Ascending aorta (tissue), 2 donors: Measurements from ENCODE around the gene SH3D21. TPM values are rescaled to one million over a fixed set of nuclear protein-coding genes. Genes with fewer than 3 reads are reported as not detected.

ENCODE experiments used
- DNase-seq, 2 donors: peaks; one replicate each; pipeline ENCODE4 v3.0.0-alpha.2; 2019; ENCODE audit warnings: low spot score in 2 of 2
- H3K27ac ChIP-seq, 2 donors: fragments of 200-600 bp; sonication (generic); one replicate each; pipeline ENCODE4 v1.5.1; 2016 to 2017; ENCODE audit warnings: mild to moderate bottlenecking in 1 of 2
- H3K27me3 ChIP-seq: fragments of 200-600 bp; sonication (generic); one replicate; pipeline ENCODE4 v1.5.1; 2017
- H3K36me3 ChIP-seq, 2 donors: fragments of 200-600 bp; sonication (generic); one replicate each; pipeline ENCODE4 v1.5.1; 2016
- H3K4me1 ChIP-seq, 2 donors: fragments of 200-600 bp; sonication (generic); one replicate each; pipeline ENCODE4 v1.5.1; 2016 to 2017; ENCODE audit warnings: mild to moderate bottlenecking in 1 of 2
- H3K4me3 ChIP-seq, 2 donors: fragments of 200-600 bp; sonication (generic); one replicate each; pipeline ENCODE4 v1.5.1; 2016 to 2017; ENCODE audit warnings: mild to moderate bottlenecking in 1 of 2
- H3K9me3 ChIP-seq, 2 donors: fragments of 200-600 bp; sonication (generic); one replicate each; pipeline ENCODE4 v1.5.1; 2016
- intact Hi-C: fragments of 100-400 bp; cut with DNase I; formaldehyde crosslinking; loops from one replicate; pipeline ENCODE4 v1.15.1; 2023
- total RNA-seq: library from RNA; depleted of rRNA; stranded (reverse); fragments of >200 nt; gene quantifications from one replicate; pipeline ENCODE4 v1.1.0, GENCODE V29; 2016
- TF ChIP-seq, protein P1 (sequence below), 3 experiments: fragments of 200-600 bp in 2 of 3; fragments of 450-650 bp in 1 of 3; sonication (generic) in 2 of 3; IDR thresholded peaks; one replicate each; pipeline ENCODE4 v1.5.1; 2016 to 2019; ENCODE audit warnings: antibody characterized with exemption in 3 of 3, mild to moderate bottlenecking in 1 of 3, moderate library complexity in 1 of 3

The SH3D21 gene
- total RNA-seq, 1 donor from 2014 or later = 1.3 TPM

DNA sequence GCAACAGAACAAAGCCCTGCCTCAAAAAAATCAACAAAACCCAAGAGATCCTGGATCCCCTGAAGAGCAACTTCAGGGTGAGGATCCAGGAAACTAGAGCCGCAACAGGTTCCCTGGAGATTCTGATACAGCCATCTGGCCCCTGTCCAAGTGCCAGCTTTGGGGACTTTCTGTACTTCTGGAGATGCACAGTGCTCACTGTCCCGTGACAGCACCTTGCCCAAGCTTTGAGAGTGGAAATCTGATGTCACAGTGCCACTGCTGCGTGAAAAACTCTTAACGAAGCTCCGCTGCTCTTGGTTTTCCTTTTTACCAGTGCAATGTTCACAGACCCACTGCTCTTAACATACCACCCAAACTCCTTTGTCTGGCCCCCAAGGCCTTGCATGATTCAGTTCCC lies 53.2 kb downstream of the SH3D21 start:
- Histone ChIP-seq H3K27me3 (no peaks in the 10 kb centered on the region), H3K27ac (peak overlapping the region in 1 of 2 donors; percentile 24)

DNA sequence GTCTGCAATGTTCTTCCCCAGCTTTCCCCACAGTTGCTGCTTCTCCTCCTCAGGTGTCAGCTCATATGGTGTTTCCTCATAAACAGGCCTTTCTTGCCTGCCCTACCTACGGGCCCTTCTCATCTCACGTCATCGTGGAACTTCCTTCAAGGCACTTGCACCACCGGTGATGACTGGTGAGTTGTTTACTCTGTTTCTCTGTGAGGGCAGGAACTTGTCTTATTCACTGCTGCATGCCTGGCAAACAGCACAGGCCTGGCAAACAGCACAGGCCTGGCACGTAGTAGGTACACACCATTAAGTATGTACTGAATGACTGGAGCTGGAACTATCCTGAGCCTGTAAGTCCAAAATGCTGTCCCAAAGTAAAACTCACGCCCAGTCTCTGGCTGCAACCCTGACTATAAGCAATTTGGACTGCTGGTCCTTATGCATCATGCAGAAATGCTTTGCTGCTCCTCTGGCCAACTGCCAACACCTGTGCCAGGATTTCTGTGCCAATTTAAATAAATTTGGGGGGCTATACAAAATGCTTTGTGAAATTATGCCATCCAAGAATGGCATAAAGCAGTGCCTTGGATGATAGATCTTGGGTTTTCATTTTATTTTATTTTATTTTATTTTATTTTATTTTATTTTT lies 53.9 kb downstream of the SH3D21 start:
- Histone ChIP-seq H3K4me1 (no peaks in the 10 kb centered on the region), H3K36me3 (peaks cover 33 to 45% of the 10 kb centered on the region in 2 donors), H3K27ac (peak overlapping the region in 1 of 2 donors; percentile 24), H3K4me3 (no peak overlapping the region), H3K9me3 (no peaks in the 10 kb centered on the region), H3K27me3 (no peaks in the 10 kb centered on the region)
- TF ChIP-seq, protein P1, sequence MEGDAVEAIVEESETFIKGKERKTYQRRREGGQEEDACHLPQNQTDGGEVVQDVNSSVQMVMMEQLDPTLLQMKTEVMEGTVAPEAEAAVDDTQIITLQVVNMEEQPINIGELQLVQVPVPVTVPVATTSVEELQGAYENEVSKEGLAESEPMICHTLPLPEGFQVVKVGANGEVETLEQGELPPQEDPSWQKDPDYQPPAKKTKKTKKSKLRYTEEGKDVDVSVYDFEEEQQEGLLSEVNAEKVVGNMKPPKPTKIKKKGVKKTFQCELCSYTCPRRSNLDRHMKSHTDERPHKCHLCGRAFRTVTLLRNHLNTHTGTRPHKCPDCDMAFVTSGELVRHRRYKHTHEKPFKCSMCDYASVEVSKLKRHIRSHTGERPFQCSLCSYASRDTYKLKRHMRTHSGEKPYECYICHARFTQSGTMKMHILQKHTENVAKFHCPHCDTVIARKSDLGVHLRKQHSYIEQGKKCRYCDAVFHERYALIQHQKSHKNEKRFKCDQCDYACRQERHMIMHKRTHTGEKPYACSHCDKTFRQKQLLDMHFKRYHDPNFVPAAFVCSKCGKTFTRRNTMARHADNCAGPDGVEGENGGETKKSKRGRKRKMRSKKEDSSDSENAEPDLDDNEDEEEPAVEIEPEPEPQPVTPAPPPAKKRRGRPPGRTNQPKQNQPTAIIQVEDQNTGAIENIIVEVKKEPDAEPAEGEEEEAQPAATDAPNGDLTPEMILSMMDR (IDR thresholded peaks at IDR 0.05) = no peak
- intact Hi-C loops = no loop called here
- DNase-seq = no peak

More for the DNA sequence above, 53.2 kb downstream of the SH3D21 start:
- DNase-seq = no peak
- H3K4me1 ChIP-seq = no peaks in the 10 kb centered on the region
- TF ChIP-seq, protein P1 (IDR thresholded peaks at IDR 0.05) = no peak
- no peaks in the 10 kb centered on the region for H3K9me3 ChIP-seq
- intact Hi-C loops = no loop called here
- H3K36me3 ChIP-seq = peaks cover 40 to 51% of the 10 kb centered on the region in 2 donors
- H3K4me3 ChIP-seq = no peak overlapping the region

DNA sequence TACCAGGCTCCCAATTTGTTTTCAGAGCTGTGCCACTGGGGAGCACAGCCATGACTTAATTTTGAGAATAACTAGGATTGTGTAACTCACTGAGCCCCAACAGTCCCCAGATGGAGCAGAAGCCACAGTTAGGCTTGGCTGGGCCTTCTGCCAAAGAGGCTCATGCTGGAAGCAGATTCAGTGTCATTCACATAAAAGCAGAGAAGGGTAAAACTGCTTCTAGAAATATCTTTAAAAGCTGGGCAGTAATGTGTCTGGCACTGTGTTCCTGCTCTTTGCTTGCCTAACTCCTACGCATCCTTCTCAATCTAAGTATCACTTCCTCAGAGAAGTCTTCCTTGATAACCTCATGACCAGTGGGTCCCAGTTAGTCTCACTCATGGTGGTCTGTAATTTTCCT lies 59.2 kb downstream of the SH3D21 start:
- H3K4me1 ChIP-seq = peaks cover 0 to 9% of the 10 kb centered on the region in 2 donors
- peaks cover 12 to 14% of the 10 kb centered on the region in 2 donors for H3K36me3 ChIP-seq
- intact Hi-C loops = no loop called here
- no peak overlapping the region for H3K27ac ChIP-seq
- no peaks in the 10 kb centered on the region for H3K9me3 ChIP-seq
- TF ChIP-seq, protein P1 (IDR thresholded peaks at IDR 0.05) = no peak
- DNase-seq = no peak
- H3K4me3 ChIP-seq = no peak overlapping the region
- H3K27me3 ChIP-seq = no peaks in the 10 kb centered on the region

DNA sequence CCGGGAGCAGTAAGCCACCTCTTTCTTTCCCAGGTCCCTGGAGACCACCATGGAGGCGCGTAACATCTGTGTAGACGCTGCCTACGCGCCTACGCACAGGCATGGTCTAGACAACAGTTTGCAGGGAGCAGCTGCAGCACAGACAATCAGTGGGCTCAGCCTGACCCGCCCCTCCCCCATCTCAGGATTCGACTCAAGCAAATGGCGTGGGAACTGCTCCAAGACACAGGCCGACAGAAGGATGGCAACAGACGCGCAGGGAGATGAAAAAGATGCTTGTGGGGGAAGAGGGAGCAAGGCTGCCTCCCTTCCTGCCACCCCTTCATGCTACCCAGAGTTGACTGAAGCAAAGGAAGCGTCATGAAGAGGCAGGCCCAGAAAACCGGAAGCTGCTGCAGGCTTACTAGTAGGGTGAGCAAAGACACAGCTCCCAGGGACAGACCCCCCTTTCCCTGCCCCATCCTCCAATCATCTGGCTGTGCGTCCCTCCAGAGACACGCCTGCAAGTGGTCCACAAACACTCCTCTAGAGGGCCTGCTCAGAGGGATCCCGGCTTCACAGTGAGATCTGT lies 60.0 kb downstream of the SH3D21 start:
- Histone ChIP-seq H3K9me3 (no peaks in the 10 kb centered on the region), H3K27me3 (no peaks in the 10 kb centered on the region), H3K36me3 (peaks cover 12 to 14% of the 10 kb centered on the region in 2 donors), H3K27ac (peak overlapping the region in 1 of 2 donors; percentile 7), H3K4me1 (peaks cover 0 to 9% of the 10 kb centered on the region in 2 donors), H3K4me3 (no peak overlapping the region)
- TF ChIP-seq, protein P1 (IDR thresholded peaks at IDR 0.05) = no peak
- intact Hi-C loops = no loop called here
- DNase-seq = no peak

DNA sequence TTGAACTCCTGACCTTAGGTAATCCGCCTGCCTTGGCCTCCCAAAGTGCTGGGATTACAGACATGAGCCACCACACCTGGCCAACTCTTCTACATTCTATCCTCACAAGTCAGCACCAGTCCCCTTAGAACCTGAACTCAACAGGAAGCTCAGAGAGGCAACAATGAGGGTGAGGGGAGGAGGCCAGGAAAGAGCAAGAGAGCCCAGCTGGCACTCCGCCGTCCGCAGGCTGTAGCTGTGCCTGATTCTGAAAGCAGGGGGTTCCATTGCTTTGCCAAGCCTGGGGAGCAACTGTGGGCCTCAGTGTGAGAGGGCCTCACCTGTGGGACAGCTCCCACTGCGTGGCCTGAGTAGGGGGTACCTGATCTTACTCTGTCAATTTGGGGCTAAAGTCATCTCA lies 60.9 kb downstream of the SH3D21 start:
- DNase-seq = no peak
- Histone ChIP-seq H3K9me3 (no peaks in the 10 kb centered on the region), H3K4me3 (no peak overlapping the region), H3K27me3 (no peaks in the 10 kb centered on the region), H3K4me1 (peaks cover 4 to 15% of the 10 kb centered on the region in 2 donors), H3K36me3 (peaks cover 10 to 11% of the 10 kb centered on the region in 2 donors), H3K27ac (peak overlapping the region in 1 of 2 donors; percentile 7)
- intact Hi-C loops = no loop called here
- TF ChIP-seq, protein P1 (IDR thresholded peaks at IDR 0.05) = no peak
